HEK293 (cell line): ENCODE results near the gene NEXN.

Experiments used
- CTCF ChIA-PET: fragments of 350-600 bp; formaldehyde crosslinking; extraction: SDS; loops from one replicate; lab custom pipeline; 2021; ENCODE audit warnings: antibody characterized with exemption; lab: Yijun Ruan, JAX
- POLR2A ChIA-PET: fragments of 300-600 bp; formaldehyde crosslinking; extraction: SDS; loops from one replicate; lab custom pipeline; 2020; ENCODE audit warnings: antibody characterized with exemption, inconsistent platforms; lab: Yijun Ruan, JAX
- H3K27ac ChIP-seq: fragments of 200-500 bp; sonication (Bioruptor generic); 2 replicates; pipeline ENCODE4 v1.5.1; 2014; ENCODE audit warnings: low read depth, low read length, control low read depth, inconsistent platforms; ENCODE audit errors: extremely low read depth
- H3K36me3 ChIP-seq, 2 experiments: fragments of 200-500 bp in 1 of 2; sonication (Bioruptor generic) in 1 of 2; 1 replicate in 1 of 2; 2 replicates in 1 of 2; pipeline ENCODE4 v1.5.1; 2014 to 2017; ENCODE audit warnings: inconsistent platforms in 2 of 2, low read length in 2 of 2; ENCODE audit not compliant: control insufficient read depth in 2 of 2, insufficient read depth in 1 of 2
- H3K4me1 ChIP-seq: fragments of 200-500 bp; sonication (Bioruptor generic); 2 replicates; pipeline ENCODE4 v1.5.1; 2014; ENCODE audit warnings: mild to moderate bottlenecking, low read length, inconsistent platforms; ENCODE audit not compliant: control insufficient read depth, insufficient read depth
- H3K4me3 ChIP-seq: 2 replicates; pipeline ENCODE4 v1.5.1; 2011; ENCODE audit warnings: low read depth, mild to moderate bottlenecking, control low read depth, low read length, moderate library complexity
- H3K9me3 ChIP-seq: fragments of 200-500 bp; sonication (Bioruptor generic); 2 replicates; pipeline ENCODE4 v1.5.1; 2014; ENCODE audit warnings: low read depth, low read length, inconsistent platforms; ENCODE audit not compliant: control insufficient read depth, insufficient read depth
- KLF16 ChIP-seq: fragments of 450-650 bp; formaldehyde crosslinking; IDR thresholded peaks from 2 replicates; pipeline ENCODE4 v1.5.1; 2017; ENCODE audit warnings: missing biosample characterization, missing genetic modification characterization
- RBAK ChIP-seq: fragments of 450-650 bp; formaldehyde crosslinking; IDR thresholded peaks from 2 replicates; pipeline ENCODE4 v1.5.1; 2016; ENCODE audit warnings: missing biosample characterization, missing genetic modification characterization
- SETDB1 ChIP-seq: IDR thresholded peaks from one replicate; pipeline ENCODE4 v1.6.1; 2017; ENCODE audit warnings: mild to moderate bottlenecking, low read length, moderate library complexity, mixed read lengths; ENCODE audit not compliant: insufficient read length
- YY1 ChIP-seq: fragments of 450-650 bp; formaldehyde crosslinking; IDR thresholded peaks from 2 replicates; pipeline ENCODE4 v1.5.1; 2018; ENCODE audit warnings: missing biosample characterization, missing genetic modification characterization
- ZNF10 ChIP-seq: fragments of 450-650 bp; formaldehyde crosslinking; IDR thresholded peaks from 2 replicates; pipeline ENCODE4 v1.5.1; 2017; ENCODE audit warnings: missing biosample characterization, missing genetic modification characterization
- ZNF112 ChIP-seq: fragments of 450-650 bp; formaldehyde crosslinking; IDR thresholded peaks from 2 replicates; pipeline ENCODE4 v1.5.0; 2017; ENCODE audit warnings: missing biosample characterization, missing genetic modification characterization
- ZNF211 ChIP-seq: fragments of 450-650 bp; formaldehyde crosslinking; IDR thresholded peaks from 2 replicates; pipeline ENCODE4 v1.5.1; 2016; ENCODE audit warnings: low read depth, missing biosample characterization, missing genetic modification characterization
- ZNF214 ChIP-seq: fragments of 450-650 bp; formaldehyde crosslinking; IDR thresholded peaks from 2 replicates; pipeline ENCODE4 v1.5.1; 2017; ENCODE audit warnings: missing biosample characterization, mild to moderate bottlenecking, missing genetic modification characterization, borderline replicate concordance
- ZNF341 ChIP-seq: fragments of 450-650 bp; formaldehyde crosslinking; IDR thresholded peaks from 2 replicates; pipeline ENCODE4; 2016; ENCODE audit warnings: low read depth, missing biosample characterization, missing genetic modification characterization
- ZNF433 ChIP-seq: fragments of 450-650 bp; formaldehyde crosslinking; IDR thresholded peaks from 2 replicates; pipeline ENCODE4 v1.5.1; 2016; ENCODE audit warnings: missing biosample characterization, missing genetic modification characterization, low read depth
- ZNF585B ChIP-seq: fragments of 450-650 bp; formaldehyde crosslinking; IDR thresholded peaks from 2 replicates; pipeline ENCODE4 v1.5.1; 2016; ENCODE audit warnings: missing biosample characterization, missing genetic modification characterization
- ZNF654 ChIP-seq: fragments of 450-650 bp; formaldehyde crosslinking; IDR thresholded peaks from 2 replicates; pipeline ENCODE4 v1.5.1; 2016; ENCODE audit warnings: low read depth, missing biosample characterization, missing genetic modification characterization
- ZNF830 ChIP-seq: fragments of 450-650 bp; IDR thresholded peaks from 2 replicates; pipeline ENCODE4 v1.5.0; 2018; ENCODE audit warnings: missing biosample characterization, missing genetic modification characterization, low read depth, mild to moderate bottlenecking, moderate library complexity
- TF ChIP-seq, protein P1 (sequence below): fragments of 450-650 bp; formaldehyde crosslinking; IDR thresholded peaks from 2 replicates; pipeline ENCODE4 v1.5.0; 2017; ENCODE audit warnings: missing biosample characterization, missing genetic modification characterization, borderline replicate concordance
- TF ChIP-seq, protein P2 (sequence below): fragments of 450-650 bp; formaldehyde crosslinking; IDR thresholded peaks from 2 replicates; pipeline ENCODE4 v1.5.1; 2016; ENCODE audit warnings: missing biosample characterization, missing genetic modification characterization
- TF ChIP-seq, protein P3 (sequence below): fragments of 450-650 bp; formaldehyde crosslinking; IDR thresholded peaks from 2 replicates; pipeline ENCODE4 v1.5.1; 2016; ENCODE audit warnings: missing biosample characterization, missing genetic modification characterization, borderline replicate concordance
- TF ChIP-seq, protein P4 (sequence below): fragments of 450-650 bp; formaldehyde crosslinking; IDR thresholded peaks from 2 replicates; pipeline ENCODE4 v1.5.1; 2016; ENCODE audit warnings: missing biosample characterization, missing genetic modification characterization

The NEXN gene

DNA sequence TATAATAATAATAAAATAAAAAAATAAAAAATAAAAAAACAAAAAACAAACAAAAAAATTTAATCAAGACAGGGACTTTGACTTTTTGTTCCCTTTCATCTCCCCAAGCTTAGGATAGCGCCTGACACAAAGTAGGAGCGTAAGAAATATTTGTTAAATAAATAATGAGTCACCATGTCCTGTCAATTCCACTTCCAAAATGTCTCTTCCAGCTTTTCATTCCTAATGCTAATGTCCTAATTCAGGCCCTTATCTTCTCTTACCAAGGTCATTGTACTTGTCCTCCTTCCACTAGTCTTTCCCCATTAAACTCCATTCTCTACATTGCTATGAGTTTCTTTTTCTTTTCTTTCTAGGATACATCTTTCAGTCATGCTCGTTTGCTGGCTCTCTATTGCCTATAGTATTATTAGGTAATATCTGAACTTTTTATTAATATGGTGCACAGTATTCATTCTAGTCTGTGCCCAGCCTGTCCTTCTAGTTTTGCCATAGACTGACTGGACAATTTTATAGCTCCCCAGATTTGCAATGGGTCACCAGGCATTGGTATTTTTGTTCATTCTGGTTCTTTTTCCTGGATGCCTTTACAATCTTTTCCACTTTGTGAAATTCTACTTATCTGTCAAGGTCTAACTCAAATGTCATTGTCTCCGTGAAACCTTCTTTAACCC is 11.4 kb downstream of the NEXN start (continued):
- TF ChIP-seq, protein P1, sequence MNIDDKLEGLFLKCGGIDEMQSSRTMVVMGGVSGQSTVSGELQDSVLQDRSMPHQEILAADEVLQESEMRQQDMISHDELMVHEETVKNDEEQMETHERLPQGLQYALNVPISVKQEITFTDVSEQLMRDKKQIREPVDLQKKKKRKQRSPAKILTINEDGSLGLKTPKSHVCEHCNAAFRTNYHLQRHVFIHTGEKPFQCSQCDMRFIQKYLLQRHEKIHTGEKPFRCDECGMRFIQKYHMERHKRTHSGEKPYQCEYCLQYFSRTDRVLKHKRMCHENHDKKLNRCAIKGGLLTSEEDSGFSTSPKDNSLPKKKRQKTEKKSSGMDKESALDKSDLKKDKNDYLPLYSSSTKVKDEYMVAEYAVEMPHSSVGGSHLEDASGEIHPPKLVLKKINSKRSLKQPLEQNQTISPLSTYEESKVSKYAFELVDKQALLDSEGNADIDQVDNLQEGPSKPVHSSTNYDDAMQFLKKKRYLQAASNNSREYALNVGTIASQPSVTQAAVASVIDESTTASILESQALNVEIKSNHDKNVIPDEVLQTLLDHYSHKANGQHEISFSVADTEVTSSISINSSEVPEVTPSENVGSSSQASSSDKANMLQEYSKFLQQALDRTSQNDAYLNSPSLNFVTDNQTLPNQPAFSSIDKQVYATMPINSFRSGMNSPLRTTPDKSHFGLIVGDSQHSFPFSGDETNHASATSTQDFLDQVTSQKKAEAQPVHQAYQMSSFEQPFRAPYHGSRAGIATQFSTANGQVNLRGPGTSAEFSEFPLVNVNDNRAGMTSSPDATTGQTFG, result no peak
- TF ChIP-seq ZNF585B (tag by site-specific recombination), result no peak
- no peak for TF ChIP-seq ZNF211 (tag by site-specific recombination)
- TF ChIP-seq ZNF433, result no peak
- TF ChIP-seq KLF16, result no peak
- TF ChIP-seq ZNF214 (tag by site-specific recombination), result no peak
- no peak for TF ChIP-seq SETDB1

DNA sequence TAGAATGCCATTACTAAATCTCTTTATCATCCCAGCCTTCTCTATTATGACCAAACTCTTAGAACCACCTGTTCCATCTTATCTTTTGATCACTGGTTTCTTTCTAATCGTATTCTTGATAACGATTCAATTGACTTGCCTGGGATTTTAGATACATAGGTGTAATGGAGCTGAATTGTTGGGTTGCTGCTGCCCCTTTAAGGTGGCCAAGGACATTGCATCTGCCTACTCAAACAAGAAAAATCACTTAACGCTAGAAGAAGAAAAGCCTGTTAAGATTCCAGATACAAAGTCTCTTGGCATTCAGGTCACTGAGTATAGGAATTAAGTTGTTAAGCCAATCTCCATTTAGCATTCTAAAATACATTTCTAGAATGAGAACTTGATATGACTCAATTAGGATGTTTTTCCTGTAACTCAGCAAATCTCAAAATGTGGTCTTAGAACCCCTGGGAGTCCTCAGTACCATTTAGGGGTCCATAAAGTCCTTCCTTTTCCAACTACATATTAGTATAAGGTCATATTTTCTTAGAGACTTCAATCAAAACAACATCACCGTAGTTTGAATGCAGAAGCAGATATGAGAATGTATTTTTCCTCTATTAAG is 12.4 kb downstream of the NEXN start:
- Histone ChIP-seq H3K36me3 (no peaks in the 10 kb centered on the region), H3K27ac (no peak overlapping the region), H3K4me1 (no peaks in the 10 kb centered on the region), H3K9me3 (no peaks in the 10 kb centered on the region)
- ChIA-PET CTCF (interaction anchor here (0.5 to 1.3 kb wide), 9 partner anchors 59 to 749 kb away, joined by 3 to 5 read pairs (median 3); no protein-coding TSS in a partner anchor), POLR2A (interaction anchor here (0.6 to 1.4 kb wide), 2 partner anchors 13 to 232 kb away, joined by 4 read pairs; no protein-coding TSS in a partner anchor)
- TF ChIP-seq, protein P2, sequence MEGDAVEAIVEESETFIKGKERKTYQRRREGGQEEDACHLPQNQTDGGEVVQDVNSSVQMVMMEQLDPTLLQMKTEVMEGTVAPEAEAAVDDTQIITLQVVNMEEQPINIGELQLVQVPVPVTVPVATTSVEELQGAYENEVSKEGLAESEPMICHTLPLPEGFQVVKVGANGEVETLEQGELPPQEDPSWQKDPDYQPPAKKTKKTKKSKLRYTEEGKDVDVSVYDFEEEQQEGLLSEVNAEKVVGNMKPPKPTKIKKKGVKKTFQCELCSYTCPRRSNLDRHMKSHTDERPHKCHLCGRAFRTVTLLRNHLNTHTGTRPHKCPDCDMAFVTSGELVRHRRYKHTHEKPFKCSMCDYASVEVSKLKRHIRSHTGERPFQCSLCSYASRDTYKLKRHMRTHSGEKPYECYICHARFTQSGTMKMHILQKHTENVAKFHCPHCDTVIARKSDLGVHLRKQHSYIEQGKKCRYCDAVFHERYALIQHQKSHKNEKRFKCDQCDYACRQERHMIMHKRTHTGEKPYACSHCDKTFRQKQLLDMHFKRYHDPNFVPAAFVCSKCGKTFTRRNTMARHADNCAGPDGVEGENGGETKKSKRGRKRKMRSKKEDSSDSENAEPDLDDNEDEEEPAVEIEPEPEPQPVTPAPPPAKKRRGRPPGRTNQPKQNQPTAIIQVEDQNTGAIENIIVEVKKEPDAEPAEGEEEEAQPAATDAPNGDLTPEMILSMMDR (tag by site-specific recombination), result peak; percentile 30; the same call in 1 of the 2 replicates
- TF ChIP-seq YY1 (tag by site-specific recombination) (no peak), ZNF654 (tag by site-specific recombination) (peak; percentile 51)
- TF ChIP-seq, all 188 proteins: peak for 2
- no peak overlapping the region for H3K4me3 ChIP-seq

DNA sequence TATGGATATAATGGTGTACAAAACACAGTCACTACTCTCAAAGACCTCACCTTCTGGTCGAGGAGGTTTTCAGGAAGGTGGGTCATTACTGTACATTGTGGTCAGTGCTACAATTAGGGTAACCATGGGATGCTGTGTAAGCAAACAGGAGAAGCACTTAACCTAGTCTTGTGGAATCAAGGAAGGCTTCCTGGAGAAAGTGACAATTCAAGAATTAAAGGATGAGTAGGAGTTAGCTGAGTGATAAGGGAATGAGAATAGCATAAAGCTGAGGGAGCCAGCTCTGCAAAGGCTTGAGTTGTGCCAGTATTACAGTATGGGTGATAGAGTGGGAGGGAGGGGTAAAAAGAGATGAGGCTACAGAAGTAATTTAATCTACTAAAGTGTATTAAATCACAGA is 17.2 kb downstream of the NEXN start:
- Histone ChIP-seq H3K27ac (no peak overlapping the region), H3K9me3 (no peaks in the 10 kb centered on the region), H3K4me3 (no peak overlapping the region), H3K36me3 (no peaks in the 10 kb centered on the region), H3K4me1 (no peaks in the 10 kb centered on the region)
- POLR2A ChIA-PET, result no interaction called here
- CTCF ChIA-PET, result interaction anchor here (0.6 to 1.3 kb wide), 3 partner anchors 10 to 209 kb away, joined by 3 to 4 read pairs (median 4); no protein-coding TSS in a partner anchor
- no peak for TF ChIP-seq ZNF112 (tag by site-specific recombination)
- TF ChIP-seq, protein P3, sequence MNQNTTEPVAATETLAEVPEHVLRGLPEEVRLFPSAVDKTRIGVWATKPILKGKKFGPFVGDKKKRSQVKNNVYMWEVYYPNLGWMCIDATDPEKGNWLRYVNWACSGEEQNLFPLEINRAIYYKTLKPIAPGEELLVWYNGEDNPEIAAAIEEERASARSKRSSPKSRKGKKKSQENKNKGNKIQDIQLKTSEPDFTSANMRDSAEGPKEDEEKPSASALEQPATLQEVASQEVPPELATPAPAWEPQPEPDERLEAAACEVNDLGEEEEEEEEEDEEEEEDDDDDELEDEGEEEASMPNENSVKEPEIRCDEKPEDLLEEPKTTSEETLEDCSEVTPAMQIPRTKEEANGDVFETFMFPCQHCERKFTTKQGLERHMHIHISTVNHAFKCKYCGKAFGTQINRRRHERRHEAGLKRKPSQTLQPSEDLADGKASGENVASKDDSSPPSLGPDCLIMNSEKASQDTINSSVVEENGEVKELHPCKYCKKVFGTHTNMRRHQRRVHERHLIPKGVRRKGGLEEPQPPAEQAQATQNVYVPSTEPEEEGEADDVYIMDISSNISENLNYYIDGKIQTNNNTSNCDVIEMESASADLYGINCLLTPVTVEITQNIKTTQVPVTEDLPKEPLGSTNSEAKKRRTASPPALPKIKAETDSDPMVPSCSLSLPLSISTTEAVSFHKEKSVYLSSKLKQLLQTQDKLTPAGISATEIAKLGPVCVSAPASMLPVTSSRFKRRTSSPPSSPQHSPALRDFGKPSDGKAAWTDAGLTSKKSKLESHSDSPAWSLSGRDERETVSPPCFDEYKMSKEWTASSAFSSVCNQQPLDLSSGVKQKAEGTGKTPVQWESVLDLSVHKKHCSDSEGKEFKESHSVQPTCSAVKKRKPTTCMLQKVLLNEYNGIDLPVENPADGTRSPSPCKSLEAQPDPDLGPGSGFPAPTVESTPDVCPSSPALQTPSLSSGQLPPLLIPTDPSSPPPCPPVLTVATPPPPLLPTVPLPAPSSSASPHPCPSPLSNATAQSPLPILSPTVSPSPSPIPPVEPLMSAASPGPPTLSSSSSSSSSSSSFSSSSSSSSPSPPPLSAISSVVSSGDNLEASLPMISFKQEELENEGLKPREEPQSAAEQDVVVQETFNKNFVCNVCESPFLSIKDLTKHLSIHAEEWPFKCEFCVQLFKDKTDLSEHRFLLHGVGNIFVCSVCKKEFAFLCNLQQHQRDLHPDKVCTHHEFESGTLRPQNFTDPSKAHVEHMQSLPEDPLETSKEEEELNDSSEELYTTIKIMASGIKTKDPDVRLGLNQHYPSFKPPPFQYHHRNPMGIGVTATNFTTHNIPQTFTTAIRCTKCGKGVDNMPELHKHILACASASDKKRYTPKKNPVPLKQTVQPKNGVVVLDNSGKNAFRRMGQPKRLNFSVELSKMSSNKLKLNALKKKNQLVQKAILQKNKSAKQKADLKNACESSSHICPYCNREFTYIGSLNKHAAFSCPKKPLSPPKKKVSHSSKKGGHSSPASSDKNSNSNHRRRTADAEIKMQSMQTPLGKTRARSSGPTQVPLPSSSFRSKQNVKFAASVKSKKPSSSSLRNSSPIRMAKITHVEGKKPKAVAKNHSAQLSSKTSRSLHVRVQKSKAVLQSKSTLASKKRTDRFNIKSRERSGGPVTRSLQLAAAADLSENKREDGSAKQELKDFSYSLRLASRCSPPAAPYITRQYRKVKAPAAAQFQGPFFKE, result no peak
- no peak for TF ChIP-seq RBAK (tag by site-specific recombination)
- no peak for TF ChIP-seq ZNF830 (tag by site-specific recombination)
- no peak for TF ChIP-seq ZNF10 (tag by site-specific recombination)
- TF ChIP-seq, protein P4, sequence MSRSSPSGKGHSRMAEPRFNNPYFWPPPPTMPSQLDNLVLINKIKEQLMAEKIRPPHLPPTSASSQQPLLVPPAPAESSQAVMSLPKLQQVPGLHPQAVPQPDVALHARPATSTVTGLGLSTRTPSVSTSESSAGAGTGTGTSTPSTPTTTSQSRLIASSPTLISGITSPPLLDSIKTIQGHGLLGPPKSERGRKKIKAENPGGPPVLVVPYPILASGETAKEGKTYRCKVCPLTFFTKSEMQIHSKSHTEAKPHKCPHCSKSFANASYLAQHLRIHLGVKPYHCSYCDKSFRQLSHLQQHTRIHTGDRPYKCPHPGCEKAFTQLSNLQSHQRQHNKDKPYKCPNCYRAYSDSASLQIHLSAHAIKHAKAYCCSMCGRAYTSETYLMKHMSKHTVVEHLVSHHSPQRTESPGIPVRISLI (tag by site-specific recombination), result no peak
- no peak for TF ChIP-seq ZNF341
